Caco-2 (cell line): ENCODE measurements around the gene SLC14A1. TPM values are rescaled to one million over a fixed set of nuclear protein-coding genes. Genes with fewer than 3 reads are reported as not detected.

Experiments
- BruUV-seq: library from RNA; stranded (reverse); fragments of 400-500 nt; replicated peaks from 2 replicates; lab custom pipeline; 2021; lab: Mats Ljungman, UMichigan
- CTCF ChIA-PET: fragments of 300-600 bp; sonication (Branson Sonifier 250); formaldehyde crosslinking; loops from one replicate; lab custom pipeline; 2022; ENCODE audit warnings: antibody characterized with exemption; lab: Charles Lee
- POLR2A ChIA-PET: fragments of 300-600 bp; sonication (Branson Sonifier 250); formaldehyde crosslinking; loops from one replicate; lab custom pipeline; 2022; ENCODE audit warnings: antibody characterized with exemption; lab: Charles Lee
- DNase-seq, 2 experiments: peaks; one replicate each; pipeline versions ENCODE4 v3.0.0 to v3.0.0-alpha.2; 2020 to 2022
- H3K27me3 ChIP-seq: replicated peaks from 2 replicates; pipeline ENCODE4 v1.6.0; 2011; ENCODE audit warnings: low read length; ENCODE audit not compliant: control insufficient read depth, insufficient read depth
- H3K36me3 ChIP-seq: 2 replicates; pipeline ENCODE4 v1.5.1; 2011; ENCODE audit warnings: low read length; ENCODE audit not compliant: control insufficient read depth, insufficient read depth
- H3K4me1 ChIP-seq: fragments of 250-450 bp; sonication (Bioruptor Pico); 2 replicates; pipeline ENCODE4 v1.5.1; 2020; ENCODE audit warnings: mild to moderate bottlenecking
- H3K4me3 ChIP-seq: 2 replicates; pipeline ENCODE4 v1.5.1; 2011; ENCODE audit warnings: low read depth, mild to moderate bottlenecking, control low read depth, low read length
- H3K9me3 ChIP-seq: fragments of 250-450 bp; sonication (Bioruptor Pico); 2 replicates; pipeline ENCODE4 v1.5.1; 2020; ENCODE audit warnings: mild to moderate bottlenecking, moderate library complexity
- H3K27ac Mint-ChIP-seq: one replicate; pipeline ENCODE4 v1.8.0; 2022; ENCODE audit warnings: mixed read lengths; ENCODE audit not compliant: unreplicated experiment
- H3K27me3 Mint-ChIP-seq: one replicate; pipeline ENCODE4 v1.8.0; 2022; ENCODE audit warnings: mixed read lengths; ENCODE audit not compliant: insufficient read depth, unreplicated experiment
- H3K36me3 Mint-ChIP-seq: one replicate; pipeline ENCODE4 v1.8.0; 2022; ENCODE audit warnings: mild to moderate bottlenecking, mixed read lengths; ENCODE audit not compliant: insufficient read depth, unreplicated experiment
- H3K4me1 Mint-ChIP-seq: one replicate; pipeline ENCODE4 v1.8.0; 2022; ENCODE audit warnings: low read depth, mixed read lengths; ENCODE audit not compliant: unreplicated experiment
- H3K4me3 Mint-ChIP-seq: one replicate; pipeline ENCODE4 v1.8.0; 2022; ENCODE audit warnings: mild to moderate bottlenecking, moderate library complexity, mixed read lengths; ENCODE audit not compliant: unreplicated experiment
- H3K9me3 Mint-ChIP-seq: one replicate; pipeline ENCODE4 v1.8.0; 2022; ENCODE audit warnings: mixed read lengths; ENCODE audit not compliant: unreplicated experiment
- intact Hi-C: fragments of 100-400 bp; cut with micrococcal nuclease; formaldehyde crosslinking; loops from one replicate; pipeline ENCODE4 v1.10.0; 2022; ENCODE audit not compliant: unreplicated experiment
- total RNA-seq: library from RNA; stranded (reverse); gene quantifications from 2 replicates; pipeline ENCODE4 v1.2.3, GENCODE V29; 2022
- TF ChIP-seq, protein P1 (sequence below), 2 experiments: fragments of 200-600 bp in 1 of 2; IDR thresholded peaks; 1 replicate in 1 of 2; 2 replicates in 1 of 2; pipeline versions ENCODE4 v1.5.1 to v1.8.0; 2011 to 2022; ENCODE audit warnings: antibody characterized with exemption in 1 of 2, control low read depth in 1 of 2, inconsistent platforms in 1 of 2, low read depth in 1 of 2, low read length in 1 of 2, mild to moderate bottlenecking in 1 of 2, moderate library complexity in 1 of 2; ENCODE audit not compliant: insufficient read depth in 1 of 2, severe bottlenecking in 1 of 2, unreplicated experiment in 1 of 2

SLC14A1 gene
- total RNA-seq, 1 experiment from 2014 or later, result not detected

GRCh38 chr18:45782662-45783061 lies 58.7 kb downstream of the SLC14A1 start:
- CTCF ChIA-PET, result no interaction called here
- TF ChIP-seq, protein P1, sequence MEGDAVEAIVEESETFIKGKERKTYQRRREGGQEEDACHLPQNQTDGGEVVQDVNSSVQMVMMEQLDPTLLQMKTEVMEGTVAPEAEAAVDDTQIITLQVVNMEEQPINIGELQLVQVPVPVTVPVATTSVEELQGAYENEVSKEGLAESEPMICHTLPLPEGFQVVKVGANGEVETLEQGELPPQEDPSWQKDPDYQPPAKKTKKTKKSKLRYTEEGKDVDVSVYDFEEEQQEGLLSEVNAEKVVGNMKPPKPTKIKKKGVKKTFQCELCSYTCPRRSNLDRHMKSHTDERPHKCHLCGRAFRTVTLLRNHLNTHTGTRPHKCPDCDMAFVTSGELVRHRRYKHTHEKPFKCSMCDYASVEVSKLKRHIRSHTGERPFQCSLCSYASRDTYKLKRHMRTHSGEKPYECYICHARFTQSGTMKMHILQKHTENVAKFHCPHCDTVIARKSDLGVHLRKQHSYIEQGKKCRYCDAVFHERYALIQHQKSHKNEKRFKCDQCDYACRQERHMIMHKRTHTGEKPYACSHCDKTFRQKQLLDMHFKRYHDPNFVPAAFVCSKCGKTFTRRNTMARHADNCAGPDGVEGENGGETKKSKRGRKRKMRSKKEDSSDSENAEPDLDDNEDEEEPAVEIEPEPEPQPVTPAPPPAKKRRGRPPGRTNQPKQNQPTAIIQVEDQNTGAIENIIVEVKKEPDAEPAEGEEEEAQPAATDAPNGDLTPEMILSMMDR (IDR thresholded peaks at IDR 0.05; ENCODE audit: insufficient read depth in 1 of 2, low read depth in 1 of 2, low read length in 1 of 2, severe bottlenecking in 1 of 2, unreplicated experiment in 1 of 2), result no peak
- Mint-ChIP-seq H3K4me3 (no peak overlapping the region), H3K27ac (peak overlapping the region; percentile 75), H3K27me3 (no peaks in the 10 kb centered on the region), H3K9me3 (no peaks in the 10 kb centered on the region), H3K36me3 (no peaks in the 10 kb centered on the region), H3K4me1 (peaks cover 9% of the 10 kb centered on the region)
- no peak for DNase-seq
- Histone ChIP-seq H3K36me3 (no peaks in the 10 kb centered on the region), H3K4me1 (peaks cover 14% of the 10 kb centered on the region), H3K27me3 (no peaks in the 10 kb centered on the region), H3K9me3 (no peaks in the 10 kb centered on the region), H3K4me3 (no peak overlapping the region)
- POLR2A ChIA-PET, result no interaction called here
- intact Hi-C loops, result no loop called here
- no TSS peak for BruUV-seq

GRCh38 chr18:45783097-45784075 lies 59.4 kb downstream of the SLC14A1 start:
- POLR2A ChIA-PET, result no interaction called here
- Mint-ChIP-seq H3K4me1 (peaks cover 9% of the 10 kb centered on the region), H3K4me3 (peak overlapping the region; percentile 57), H3K27me3 (no peaks in the 10 kb centered on the region), H3K9me3 (no peaks in the 10 kb centered on the region), H3K27ac (peak overlapping the region; percentile 75), H3K36me3 (no peaks in the 10 kb centered on the region)
- DNase-seq, result no peak
- no peak overlapping the region for H3K4me3 ChIP-seq
- no peaks in the 10 kb centered on the region for H3K36me3 ChIP-seq
- no peaks in the 10 kb centered on the region for H3K9me3 ChIP-seq
- CTCF ChIA-PET, result no interaction called here
- intact Hi-C loops, result no loop called here
- TF ChIP-seq, protein P1 (IDR thresholded peaks at IDR 0.05; ENCODE audit: insufficient read depth in 1 of 2, low read depth in 1 of 2, low read length in 1 of 2, severe bottlenecking in 1 of 2, unreplicated experiment in 1 of 2), result no peak
- H3K4me1 ChIP-seq, result peaks cover 14% of the 10 kb centered on the region
- no TSS peak for BruUV-seq
- no peaks in the 10 kb centered on the region for H3K27me3 ChIP-seq

DNA sequence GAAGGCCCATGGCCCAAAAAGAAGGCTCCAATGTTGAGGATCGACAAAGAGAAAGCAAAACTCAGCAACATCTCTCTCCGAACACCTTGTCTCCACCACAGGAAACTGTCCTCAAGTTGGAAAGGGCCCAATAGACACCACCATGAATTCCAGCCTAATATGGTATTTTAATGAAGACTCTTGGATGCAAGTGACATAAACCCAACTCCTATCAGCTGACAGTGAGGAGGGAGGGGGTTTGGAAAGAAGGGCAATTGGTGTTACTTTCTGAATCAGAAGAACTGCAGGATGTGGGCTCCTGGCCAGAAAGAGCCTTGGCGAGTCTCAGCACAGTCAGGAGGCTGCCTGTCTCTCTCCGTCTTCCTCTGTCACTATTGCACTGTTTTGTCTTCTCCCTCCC lies 61.2 kb downstream of the SLC14A1 start:
- TF ChIP-seq, protein P1 (IDR thresholded peaks at IDR 0.05; ENCODE audit: insufficient read depth in 1 of 2, low read depth in 1 of 2, low read length in 1 of 2, severe bottlenecking in 1 of 2, unreplicated experiment in 1 of 2), result no peak
- H3K36me3 ChIP-seq, result no peaks in the 10 kb centered on the region
- no peaks in the 10 kb centered on the region for H3K9me3 Mint-ChIP-seq
- no peak overlapping the region for H3K4me3 Mint-ChIP-seq
- H3K4me3 ChIP-seq, result no peak overlapping the region
- no peaks in the 10 kb centered on the region for H3K27me3 ChIP-seq
- no peaks in the 10 kb centered on the region for H3K36me3 Mint-ChIP-seq
- H3K4me1 ChIP-seq, result peaks cover 14% of the 10 kb centered on the region
- no peaks in the 10 kb centered on the region for H3K27me3 Mint-ChIP-seq
- DNase-seq, result no peak
- POLR2A ChIA-PET, result no interaction called here
- intact Hi-C loops, result no loop called here
- no TSS peak for BruUV-seq
- H3K27ac Mint-ChIP-seq, result no peak overlapping the region
- H3K9me3 ChIP-seq, result no peaks in the 10 kb centered on the region
- CTCF ChIA-PET, result no interaction called here
- H3K4me1 Mint-ChIP-seq, result peaks cover 9% of the 10 kb centered on the region
